Caco-2 (cell line): ENCODE measurements around the gene DTNB. TPM values are rescaled to one million over a fixed set of nuclear protein-coding genes. Genes with fewer than 3 reads are reported as not detected.

Experiments used
- BruUV-seq: library from RNA; stranded (reverse); fragments of 400-500 nt; replicated peaks from 2 replicates; lab custom pipeline; 2021; lab: Mats Ljungman, UMichigan
- CTCF ChIA-PET: fragments of 300-600 bp; sonication (Branson Sonifier 250); formaldehyde crosslinking; loops from one replicate; lab custom pipeline; 2022; ENCODE audit warnings: antibody characterized with exemption; lab: Charles Lee
- POLR2A ChIA-PET: fragments of 300-600 bp; sonication (Branson Sonifier 250); formaldehyde crosslinking; loops from one replicate; lab custom pipeline; 2022; ENCODE audit warnings: antibody characterized with exemption; lab: Charles Lee
- DNase-seq, 2 experiments: peaks; one replicate each; pipeline versions ENCODE4 v3.0.0 to v3.0.0-alpha.2; 2020 to 2022
- H3K27me3 ChIP-seq: replicated peaks from 2 replicates; pipeline ENCODE4 v1.6.0; 2011; ENCODE audit warnings: low read length; ENCODE audit not compliant: control insufficient read depth, insufficient read depth
- H3K36me3 ChIP-seq: 2 replicates; pipeline ENCODE4 v1.5.1; 2011; ENCODE audit warnings: low read length; ENCODE audit not compliant: control insufficient read depth, insufficient read depth
- H3K4me1 ChIP-seq: fragments of 250-450 bp; sonication (Bioruptor Pico); 2 replicates; pipeline ENCODE4 v1.5.1; 2020; ENCODE audit warnings: mild to moderate bottlenecking
- H3K4me3 ChIP-seq: 2 replicates; pipeline ENCODE4 v1.5.1; 2011; ENCODE audit warnings: low read depth, mild to moderate bottlenecking, control low read depth, low read length
- H3K9me3 ChIP-seq: fragments of 250-450 bp; sonication (Bioruptor Pico); 2 replicates; pipeline ENCODE4 v1.5.1; 2020; ENCODE audit warnings: mild to moderate bottlenecking, moderate library complexity
- H3K27ac Mint-ChIP-seq: one replicate; pipeline ENCODE4 v1.8.0; 2022; ENCODE audit warnings: mixed read lengths; ENCODE audit not compliant: unreplicated experiment
- H3K27me3 Mint-ChIP-seq: one replicate; pipeline ENCODE4 v1.8.0; 2022; ENCODE audit warnings: mixed read lengths; ENCODE audit not compliant: insufficient read depth, unreplicated experiment
- H3K36me3 Mint-ChIP-seq: one replicate; pipeline ENCODE4 v1.8.0; 2022; ENCODE audit warnings: mild to moderate bottlenecking, mixed read lengths; ENCODE audit not compliant: insufficient read depth, unreplicated experiment
- H3K4me1 Mint-ChIP-seq: one replicate; pipeline ENCODE4 v1.8.0; 2022; ENCODE audit warnings: low read depth, mixed read lengths; ENCODE audit not compliant: unreplicated experiment
- H3K4me3 Mint-ChIP-seq: one replicate; pipeline ENCODE4 v1.8.0; 2022; ENCODE audit warnings: mild to moderate bottlenecking, moderate library complexity, mixed read lengths; ENCODE audit not compliant: unreplicated experiment
- H3K9me3 Mint-ChIP-seq: one replicate; pipeline ENCODE4 v1.8.0; 2022; ENCODE audit warnings: mixed read lengths; ENCODE audit not compliant: unreplicated experiment
- CTCF ChIP-seq, 2 experiments: fragments of 200-600 bp in 1 of 2; IDR thresholded peaks; 1 replicate in 1 of 2; 2 replicates in 1 of 2; pipeline versions ENCODE4 v1.5.1 to v1.8.0; 2011 to 2022; ENCODE audit warnings: antibody characterized with exemption in 1 of 2, control low read depth in 1 of 2, inconsistent platforms in 1 of 2, low read depth in 1 of 2, low read length in 1 of 2, mild to moderate bottlenecking in 1 of 2, moderate library complexity in 1 of 2; ENCODE audit not compliant: insufficient read depth in 1 of 2, severe bottlenecking in 1 of 2, unreplicated experiment in 1 of 2
- intact Hi-C: fragments of 100-400 bp; cut with micrococcal nuclease; formaldehyde crosslinking; loops from one replicate; pipeline ENCODE4 v1.10.0; 2022; ENCODE audit not compliant: unreplicated experiment
- total RNA-seq: library from RNA; stranded (reverse); gene quantifications from 2 replicates; pipeline ENCODE4 v1.2.3, GENCODE V29; 2022

DTNB gene
- total RNA-seq, 1 experiment from 2014 or later: 50.4 TPM

DNA sequence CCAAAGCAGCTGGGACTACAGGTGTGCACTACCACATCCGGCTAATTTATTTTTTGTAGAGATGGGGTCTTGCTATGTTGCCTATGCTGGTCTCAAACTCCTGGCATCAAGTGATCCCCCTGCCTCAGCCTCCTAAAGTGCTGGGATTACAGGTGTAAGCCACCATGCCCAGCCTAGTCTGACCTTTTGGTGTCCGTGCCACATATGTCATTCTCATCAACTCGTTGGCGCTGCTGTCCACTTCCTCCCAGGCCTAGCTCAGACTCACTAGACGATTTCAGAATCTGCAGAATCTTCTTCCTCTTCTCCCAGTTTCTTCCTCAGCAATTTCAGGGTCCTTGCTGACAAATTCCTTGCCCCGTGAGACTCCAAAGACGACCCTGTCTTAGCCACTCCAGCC, 291.9 kb downstream of the DTNB start:
- TF ChIP-seq CTCF (IDR thresholded peaks at IDR 0.05; ENCODE audit: insufficient read depth in 1 of 2, low read depth in 1 of 2, low read length in 1 of 2, severe bottlenecking in 1 of 2, unreplicated experiment in 1 of 2): no peak
- H3K27me3 ChIP-seq: no peaks in the 10 kb centered on the region
- Mint-ChIP-seq H3K27ac (no peak overlapping the region), H3K27me3 (no peaks in the 10 kb centered on the region), H3K36me3 (peaks cover 10% of the 10 kb centered on the region), H3K4me1 (peaks cover 7% of the 10 kb centered on the region), H3K9me3 (no peaks in the 10 kb centered on the region), H3K4me3 (no peak overlapping the region)
- intact Hi-C loops: no loop called here
- peak in 1 of 2 experiments; percentile 9 for DNase-seq
- H3K4me3 ChIP-seq: no peak overlapping the region
- ChIA-PET POLR2A (no interaction called here), CTCF (interaction anchor here (1.3 kb wide), 1 partner anchor 19 kb away, joined by 5 read pairs; no protein-coding TSS in a partner anchor)
- BruUV-seq: no TSS peak
- H3K9me3 ChIP-seq: no peaks in the 10 kb centered on the region
- peaks cover 8% of the 10 kb centered on the region for H3K4me1 ChIP-seq
- no peaks in the 10 kb centered on the region for H3K36me3 ChIP-seq

DNA sequence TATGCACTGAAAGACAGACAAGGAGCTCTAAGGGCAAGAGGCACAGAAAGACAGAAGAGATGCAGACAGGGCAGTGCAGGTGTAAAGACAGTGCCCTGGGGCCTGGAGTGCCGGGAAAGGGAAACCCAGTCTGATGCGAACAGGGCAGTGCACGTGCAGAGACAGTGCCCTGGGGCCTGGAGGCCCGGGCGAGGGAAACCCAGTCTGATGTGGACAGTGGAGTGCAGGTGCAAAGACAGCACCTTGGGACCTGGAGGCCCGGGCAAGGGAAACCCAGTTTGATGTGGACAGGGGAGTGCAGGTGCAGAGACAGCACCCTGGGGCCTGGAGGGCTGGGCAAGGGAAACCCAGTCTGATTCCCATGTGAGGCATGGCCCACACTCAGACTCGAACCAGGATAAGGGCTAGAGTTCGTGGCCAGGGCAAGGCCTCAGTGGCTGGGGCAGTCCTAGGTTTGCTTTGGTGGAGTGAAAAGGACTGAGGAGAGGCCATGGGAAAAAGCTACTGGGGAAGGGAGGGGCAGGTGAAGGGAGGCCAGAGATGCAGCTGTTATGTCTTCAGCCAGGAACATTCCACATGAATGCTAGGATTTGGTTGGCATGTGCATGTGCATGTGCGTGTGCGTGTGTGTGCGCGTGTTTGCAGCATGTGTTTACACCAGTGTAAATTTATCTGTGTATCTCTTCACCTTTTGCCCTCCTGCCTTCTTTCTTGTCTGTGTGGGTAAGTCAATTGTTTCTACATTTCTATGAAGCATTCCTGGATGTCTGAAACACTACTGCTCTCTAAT, 292.6 kb downstream of the DTNB start:
- intact Hi-C loops: no loop called here
- no peaks in the 10 kb centered on the region for H3K9me3 ChIP-seq
- ChIA-PET POLR2A (no interaction called here), CTCF (interaction anchor here (1.3 kb wide), 1 partner anchor 19 kb away, joined by 5 read pairs; no protein-coding TSS in a partner anchor)
- no peaks in the 10 kb centered on the region for H3K9me3 Mint-ChIP-seq
- no peaks in the 10 kb centered on the region for H3K27me3 ChIP-seq
- peak in 1 of 2 experiments; percentile 37 for DNase-seq
- no peaks in the 10 kb centered on the region for H3K27me3 Mint-ChIP-seq
- H3K36me3 ChIP-seq: no peaks in the 10 kb centered on the region
- peaks cover 11% of the 10 kb centered on the region for H3K4me1 ChIP-seq
- H3K4me3 ChIP-seq: no peak overlapping the region
- TF ChIP-seq CTCF (IDR thresholded peaks at IDR 0.05; ENCODE audit: insufficient read depth in 1 of 2, low read depth in 1 of 2, low read length in 1 of 2, severe bottlenecking in 1 of 2, unreplicated experiment in 1 of 2): no peak
- no peak overlapping the region for H3K4me3 Mint-ChIP-seq
- no TSS peak for BruUV-seq
- peaks cover 13% of the 10 kb centered on the region for H3K4me1 Mint-ChIP-seq
- peaks cover 10% of the 10 kb centered on the region for H3K36me3 Mint-ChIP-seq
- no peak overlapping the region for H3K27ac Mint-ChIP-seq

DNA sequence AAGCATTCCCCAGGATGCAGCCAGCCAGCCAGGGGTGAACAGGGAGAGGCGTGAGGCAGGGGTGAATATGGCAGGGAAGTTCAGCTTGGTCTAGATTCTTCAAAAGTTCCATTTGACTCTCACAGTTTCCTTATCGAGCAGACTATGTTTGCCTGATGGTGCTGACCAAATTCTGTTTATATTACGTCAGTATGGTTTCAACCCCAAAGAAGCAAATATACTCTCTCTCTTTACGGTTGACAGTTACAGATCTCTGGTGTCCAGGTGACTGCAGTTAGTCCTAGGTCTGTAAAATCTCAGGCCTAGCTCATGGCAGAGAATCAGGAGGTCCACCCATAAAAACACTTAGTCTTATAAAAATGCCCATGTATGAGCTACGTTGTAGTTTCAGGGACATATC, 293.4 kb downstream of the DTNB start:
- Histone ChIP-seq H3K9me3 (no peaks in the 10 kb centered on the region), H3K4me3 (no peak overlapping the region), H3K27me3 (no peaks in the 10 kb centered on the region), H3K4me1 (peaks cover 11% of the 10 kb centered on the region), H3K36me3 (no peaks in the 10 kb centered on the region)
- no peak for DNase-seq
- POLR2A ChIA-PET: no interaction called here
- CTCF ChIA-PET: interaction anchor here (1.3 kb wide), 1 partner anchor 18 kb away, joined by 5 read pairs; no protein-coding TSS in a partner anchor
- no peaks in the 10 kb centered on the region for H3K27me3 Mint-ChIP-seq
- peaks cover 13% of the 10 kb centered on the region for H3K4me1 Mint-ChIP-seq
- intact Hi-C loops: no loop called here
- H3K36me3 Mint-ChIP-seq: peaks cover 10% of the 10 kb centered on the region
- H3K9me3 Mint-ChIP-seq: no peaks in the 10 kb centered on the region
- no peak overlapping the region for H3K4me3 Mint-ChIP-seq
- BruUV-seq: no TSS peak
- H3K27ac Mint-ChIP-seq: no peak overlapping the region
- no peak for TF ChIP-seq CTCF (IDR thresholded peaks at IDR 0.05; ENCODE audit: insufficient read depth in 1 of 2, low read depth in 1 of 2, low read length in 1 of 2, severe bottlenecking in 1 of 2, unreplicated experiment in 1 of 2)
